GM18511 (cell line): ENCODE data around the gene SLC39A3.

ENCODE experiments used
- ATAC-seq: cut with Tn5 transposase; IDR thresholded peaks from one replicate; pipeline ENCODE4 v1.9.1; 2021; ENCODE audit warnings: mild to moderate bottlenecking, moderate library complexity; ENCODE audit not compliant: unreplicated experiment

Gene SLC39A3

GRCh38 chr19:2768365-2769132 is 28.7 kb upstream of the SLC39A3 start:
- ATAC-seq: no peak

- ATAC-seq: no peak
Measured at GRCh38 chr19:2767688-2768087, 27.9 kb upstream of the SLC39A3 start.

GRCh38 chr19:2766594-2767372 is 27.0 kb upstream of the SLC39A3 start:
- no peak for ATAC-seq

GRCh38 chr19:2765376-2765775 is 25.6 kb upstream of the SLC39A3 start:
- ATAC-seq: no peak

- ATAC-seq: no peak
Measured at GRCh38 chr19:2764945-2765344, 25.1 kb upstream of the SLC39A3 start.

GRCh38 chr19:2763687-2764086 is 23.9 kb upstream of the SLC39A3 start:
- ATAC-seq: no peak

- ATAC-seq: no peak
Measured at GRCh38 chr19:2762783-2763496, 23.1 kb upstream of the SLC39A3 start.

GRCh38 chr19:2761876-2762782 is 22.3 kb upstream of the SLC39A3 start:
- no peak for ATAC-seq

GRCh38 chr19:2761309-2761677 is 21.5 kb upstream of the SLC39A3 start:
- no peak for ATAC-seq

GRCh38 chr19:2759965-2760364 is 20.1 kb upstream of the SLC39A3 start:
- ATAC-seq: no peak

DNA sequence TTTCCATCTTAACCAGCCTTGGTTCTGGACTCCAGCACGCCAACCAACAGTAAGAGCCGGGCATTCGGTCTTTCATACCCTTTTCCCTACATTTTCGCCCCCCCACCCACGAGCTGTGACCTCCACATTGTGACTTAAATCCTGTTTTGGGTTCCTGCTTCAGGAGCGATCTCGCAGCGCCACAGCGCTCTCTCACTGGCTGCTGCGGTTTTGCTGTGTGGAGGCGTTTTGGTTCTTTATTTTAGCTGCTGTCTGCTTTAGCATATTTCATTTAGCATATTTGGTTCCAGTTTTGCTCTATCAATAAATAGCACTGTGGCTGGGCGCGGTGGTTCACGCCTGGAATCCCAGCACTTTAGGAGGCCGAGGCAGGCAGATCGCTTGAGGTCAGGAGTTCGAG is 19.5 kb upstream of the SLC39A3 start:
- ATAC-seq: no peak

GRCh38 chr19:2758601-2759313 is 18.9 kb upstream of the SLC39A3 start:
- ATAC-seq: no peak

GRCh38 chr19:2756921-2757881 is 17.4 kb upstream of the SLC39A3 start:
- no peak for ATAC-seq

GRCh38 chr19:2756477-2756876 is 16.7 kb upstream of the SLC39A3 start:
- no peak for ATAC-seq

- no peak for ATAC-seq
Measured at GRCh38 chr19:2755811-2756210, 16.0 kb upstream of the SLC39A3 start.

DNA sequence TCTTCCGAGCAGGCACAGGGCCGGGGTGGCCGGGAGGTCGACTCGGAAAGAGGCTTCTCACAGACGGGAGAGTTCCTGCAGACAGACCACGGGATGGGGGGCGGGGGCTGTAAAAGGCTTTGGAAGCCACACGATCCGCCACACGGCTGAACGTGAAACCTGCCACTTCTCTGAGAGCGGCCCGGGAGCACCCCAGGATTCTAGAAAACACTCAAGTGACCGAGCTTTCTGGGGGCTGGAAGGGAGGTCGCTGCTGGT is 15.6 kb upstream of the SLC39A3 start:
- no peak for ATAC-seq

DNA sequence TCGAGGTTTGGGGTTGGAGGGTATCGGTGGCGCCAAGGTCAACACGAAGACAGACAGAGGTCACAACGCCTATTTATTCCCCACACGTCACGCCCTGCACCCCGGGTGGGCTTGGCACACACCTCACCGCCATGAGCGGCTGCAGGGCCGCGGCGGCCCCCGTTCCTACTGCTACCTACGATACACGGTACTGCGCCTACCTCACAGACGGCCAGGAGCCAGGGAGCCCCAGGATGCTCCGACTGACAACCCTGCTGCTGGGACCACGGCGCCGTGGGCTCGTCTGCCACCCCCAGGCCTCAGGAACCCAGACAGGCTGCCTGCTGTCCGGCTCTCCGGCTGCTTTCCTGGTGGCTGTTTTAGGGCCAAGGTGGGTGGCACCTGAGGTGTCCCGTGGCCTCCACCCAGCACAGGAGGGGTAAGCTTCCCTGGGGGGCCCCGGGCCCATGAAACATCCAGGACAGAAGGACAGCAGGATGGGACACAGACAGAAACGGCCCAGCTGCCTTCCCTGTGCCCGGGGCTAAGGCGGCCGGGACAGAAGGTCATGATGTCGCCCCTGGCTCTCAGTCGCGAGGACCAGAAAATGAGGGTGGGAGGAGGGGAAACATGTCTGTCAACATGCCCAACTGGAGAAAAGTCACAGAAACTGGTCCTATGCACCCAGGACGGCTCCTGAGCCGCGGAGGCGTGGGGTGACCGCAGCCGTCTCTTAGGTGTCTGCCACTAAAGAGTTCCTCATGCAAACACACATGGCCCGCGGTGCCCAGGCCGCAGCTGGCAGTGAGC is 15.0 kb upstream of the SLC39A3 start:
- ATAC-seq: no peak

- ATAC-seq: no peak
Measured at GRCh38 chr19:2751438-2751830, 11.6 kb upstream of the SLC39A3 start.
